Superior temporal gyrus (tissue), 1 donor: ENCODE results near the gene CPN2.

Source experiments
- DNase-seq: peaks from one replicate; pipeline ENCODE4 v3.0.0-alpha.2; 2016; ENCODE audit errors: extremely low spot score

The CPN2 gene

GRCh38 chr3:194313560-194314387 lies 37.4 kb downstream of the CPN2 start:
- no peak for DNase-seq

- peak; percentile 33 for DNase-seq
Observed at GRCh38 chr3:194312743-194313281, 38.3 kb downstream of the CPN2 start.

- DNase-seq: no peak
Observed at GRCh38 chr3:194312186-194312742, 38.9 kb downstream of the CPN2 start.

DNA sequence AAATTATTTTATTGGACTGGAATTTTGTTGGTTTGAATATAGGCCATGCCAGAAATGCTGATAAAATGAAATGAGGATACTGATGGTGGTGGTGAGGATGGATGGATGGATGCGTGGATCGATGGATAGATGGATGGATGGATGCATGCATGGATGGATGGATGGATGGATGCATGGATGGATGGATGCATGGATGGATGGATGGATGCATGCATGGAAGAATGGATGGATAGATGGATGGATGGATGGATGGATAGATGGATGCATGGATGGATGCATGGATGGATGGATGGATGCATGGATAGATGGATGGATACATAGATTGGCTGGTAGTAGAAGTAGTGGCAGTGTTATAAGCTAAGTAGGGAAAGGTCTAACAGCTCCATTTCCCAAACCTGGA lies 40.1 kb downstream of the CPN2 start:
- no peak for DNase-seq

- peak; percentile 9 for DNase-seq
Observed at GRCh38 chr3:194310060-194310835, 40.9 kb downstream of the CPN2 start.

DNA sequence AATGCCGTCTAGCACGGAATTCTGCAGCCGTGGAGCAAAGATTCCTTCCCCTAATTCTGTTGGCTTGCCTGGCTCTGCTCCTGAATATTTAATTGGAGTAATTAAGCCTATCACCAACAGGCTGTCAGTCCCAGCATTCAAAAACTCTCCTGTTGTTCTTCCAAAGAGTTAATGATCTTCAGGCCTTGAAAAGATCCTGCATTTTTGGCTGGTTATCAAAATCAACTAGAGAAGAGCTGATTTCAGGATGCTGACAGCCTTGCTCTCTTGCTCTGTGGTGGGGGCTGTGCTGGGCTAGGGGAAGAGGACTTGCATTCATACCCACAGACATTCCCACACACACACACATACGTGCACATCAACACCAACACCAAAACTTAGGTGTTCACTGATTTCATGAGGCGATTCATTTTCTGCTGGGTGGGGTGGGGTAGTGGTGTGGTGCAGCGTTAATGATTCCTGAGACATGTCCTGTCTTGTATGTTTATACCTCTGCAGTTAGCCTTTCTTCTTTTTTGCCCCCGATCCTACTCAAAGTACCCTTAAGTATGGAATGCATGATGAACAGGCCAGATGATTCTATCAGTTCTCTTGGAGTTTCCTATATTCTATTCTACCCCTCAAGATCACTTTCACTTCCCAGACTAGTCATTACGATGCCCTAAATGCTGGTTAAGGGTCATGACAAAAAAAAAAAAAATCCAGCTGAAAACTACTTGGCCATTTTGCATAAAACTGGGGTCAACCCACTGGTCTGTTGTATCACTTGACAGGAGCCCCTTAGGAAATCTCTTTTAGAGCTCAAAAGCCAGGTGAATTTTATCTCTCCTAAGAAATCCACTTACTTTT lies 42.3 kb downstream of the CPN2 start:
- DNase-seq: peak; percentile 7

- DNase-seq: no peak
Observed at GRCh38 chr3:194307849-194308248, 43.3 kb downstream of the CPN2 start.

- no peak for DNase-seq
Observed at GRCh38 chr3:194306771-194307640, 44.1 kb downstream of the CPN2 start.

DNA sequence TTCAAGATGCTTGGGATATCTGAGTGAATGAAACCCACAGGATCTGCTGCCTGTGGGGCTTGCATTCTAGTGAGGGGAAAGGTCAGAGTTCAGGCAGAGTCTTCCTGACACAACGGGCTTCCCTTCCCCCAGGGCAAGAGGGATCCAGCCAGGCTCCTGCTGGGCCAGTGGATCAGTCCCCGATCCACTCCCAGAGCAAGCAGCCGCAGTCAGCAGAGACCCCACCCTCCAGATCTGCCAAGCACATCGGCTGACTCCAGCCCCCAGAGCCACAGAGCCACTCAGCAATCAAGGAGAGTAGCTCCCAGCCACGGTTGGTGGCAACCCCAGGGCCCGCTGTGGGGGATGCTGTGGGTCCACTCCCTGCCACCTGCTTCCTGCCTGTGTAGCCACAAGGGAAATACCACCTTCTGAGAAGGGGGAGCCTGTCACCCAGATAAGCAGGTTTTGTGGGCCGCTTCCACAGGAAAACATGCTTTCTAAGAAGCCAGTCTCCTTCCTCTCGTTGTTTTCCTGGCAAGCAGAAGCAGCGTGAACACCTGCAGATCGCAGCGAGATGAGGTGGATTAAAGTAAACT lies 44.9 kb downstream of the CPN2 start:
- no peak for DNase-seq

GRCh38 chr3:194305356-194306108 lies 45.6 kb downstream of the CPN2 start:
- DNase-seq: no peak

DNA sequence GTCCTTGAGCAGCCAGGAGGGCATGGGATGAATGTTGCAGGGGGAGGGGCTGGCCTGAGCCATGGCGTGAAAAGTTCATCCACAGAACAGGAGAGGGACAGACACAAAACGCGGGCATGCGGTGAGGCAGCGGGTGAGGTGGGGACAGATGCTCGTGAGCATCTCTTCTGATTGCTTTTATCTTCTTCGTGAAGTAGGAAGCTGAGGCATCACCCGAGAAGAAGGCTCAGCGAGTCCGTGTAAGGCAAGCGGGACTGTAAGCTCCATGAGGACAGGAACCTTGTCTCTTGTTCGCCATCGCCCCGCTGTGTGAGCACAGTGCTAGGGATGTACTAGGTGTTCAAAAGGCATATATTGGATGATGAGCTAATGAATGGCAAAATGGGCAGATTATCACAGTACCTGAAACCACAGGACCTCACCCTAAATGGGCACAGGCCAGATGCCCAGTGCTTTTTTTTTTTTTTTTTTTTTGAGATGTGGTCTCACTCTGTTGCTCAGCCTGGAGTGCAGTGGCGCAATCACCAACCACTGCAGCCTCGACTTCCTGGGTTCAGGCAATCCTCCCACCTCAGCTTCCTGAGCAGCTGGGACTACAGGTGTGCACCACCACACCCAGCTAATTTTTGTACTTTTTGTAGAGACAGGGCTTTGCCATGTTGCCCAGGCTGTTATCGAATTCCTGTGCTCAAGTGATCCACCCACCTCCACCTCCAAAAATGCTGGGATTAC lies 46.8 kb downstream of the CPN2 start:
- no peak for DNase-seq

DNA sequence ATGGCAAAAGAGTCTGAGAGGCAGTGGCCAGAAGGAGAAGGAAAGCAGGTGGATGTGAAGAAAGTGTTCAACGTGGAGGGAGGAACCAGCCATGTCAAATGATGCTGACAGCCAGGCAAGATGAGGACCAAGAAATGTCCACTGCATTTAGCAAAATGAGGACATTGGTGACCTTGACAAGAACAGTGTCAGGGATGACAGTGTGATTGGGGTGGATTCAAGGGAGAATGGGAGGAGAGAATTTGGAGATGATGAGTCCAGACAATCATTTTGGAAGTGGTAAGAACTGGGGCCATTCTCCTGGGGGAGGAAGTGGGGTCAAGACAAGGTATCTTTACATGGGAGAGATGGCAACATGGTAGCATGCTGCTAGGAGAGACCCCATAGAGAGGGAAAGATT lies 47.4 kb downstream of the CPN2 start:
- no peak for DNase-seq

DNA sequence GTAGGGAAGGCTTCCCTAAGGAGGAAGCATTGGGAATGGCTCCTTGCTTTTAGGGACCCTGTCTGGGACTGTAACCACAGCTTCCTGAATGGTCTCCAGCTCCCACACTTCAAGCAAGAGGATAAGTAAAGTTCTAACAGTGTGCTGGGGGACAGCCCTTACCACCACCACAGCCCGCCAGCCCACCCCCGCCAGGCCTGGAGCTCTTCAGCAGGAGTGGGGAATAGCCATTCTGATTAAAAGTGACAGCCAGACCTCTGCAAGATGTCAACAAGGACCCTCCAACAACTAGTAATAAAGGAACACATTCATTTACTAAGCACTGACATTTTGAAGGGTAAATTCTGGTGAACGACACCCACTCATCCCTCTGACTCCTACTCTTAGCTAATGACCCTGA lies 49.4 kb downstream of the CPN2 start:
- DNase-seq: no peak

GRCh38 chr3:194300936-194301335 lies 50.2 kb downstream of the CPN2 start:
- no peak for DNase-seq

GRCh38 chr3:194300382-194300758 lies 50.8 kb downstream of the CPN2 start:
- DNase-seq: no peak

DNA sequence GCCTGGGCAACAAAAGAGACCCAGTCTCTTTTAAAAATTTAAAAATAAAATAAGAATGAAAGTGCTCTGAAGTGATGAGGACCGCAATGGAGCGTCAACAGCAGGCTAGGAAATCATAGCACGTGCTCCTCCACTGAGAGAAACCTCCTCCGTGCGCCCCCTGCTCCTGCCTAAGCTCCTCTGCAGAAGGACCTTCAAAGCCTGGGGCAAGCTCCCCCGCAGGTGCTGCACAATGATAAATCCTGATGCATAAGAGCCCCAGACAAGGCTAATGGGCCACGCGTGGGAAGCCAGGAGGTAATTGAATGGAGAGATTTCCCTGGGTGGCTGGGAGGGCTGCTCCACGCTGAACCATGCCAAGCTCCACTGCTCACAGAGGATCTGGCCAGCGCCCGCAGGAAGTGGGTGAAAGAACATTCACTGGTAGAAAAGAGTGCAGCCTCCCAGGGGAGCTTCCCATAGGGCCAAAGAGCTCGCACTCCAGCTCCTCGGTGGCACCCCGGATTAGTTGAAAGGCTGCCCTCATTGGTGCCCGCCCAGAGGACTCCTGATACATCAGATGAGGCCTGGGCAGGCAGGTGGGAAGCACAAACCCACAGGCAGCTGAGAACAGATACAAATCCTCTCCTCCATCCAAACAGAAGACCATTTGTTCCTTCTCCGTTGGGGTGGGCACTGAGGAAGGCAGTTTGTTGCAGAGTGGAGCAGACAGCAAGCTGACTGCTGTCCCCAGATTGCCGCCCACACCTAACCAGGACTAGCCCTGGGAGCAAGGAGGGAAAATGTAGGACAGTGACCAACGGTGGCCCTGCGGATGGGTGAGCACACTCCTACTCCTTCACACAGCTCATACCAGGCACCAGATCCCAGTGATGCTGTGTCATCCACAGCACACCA lies 52.5 kb downstream of the CPN2 start:
- DNase-seq: no peak

- DNase-seq: no peak
Observed at GRCh38 chr3:194296454-194297263, 54.5 kb downstream of the CPN2 start.
